Left lung (tissue), 10 donors: Measurements from ENCODE around the gene GAS6. TPM values are rescaled to one million over a fixed set of nuclear protein-coding genes. Genes with fewer than 3 reads are reported as not detected.
"Not testable (repeated sequence)": the region's sequence is repeated elsewhere in the genome, so short reads cannot be mapped to it uniquely, and the experiment has no call there.

Experiments used
- ATAC-seq: fragments of 200-7000 bp; cut with Tn5 transposase; one replicate; pipeline ENCODE4 v1.9.1; 2020; ENCODE audit warnings: moderate library complexity
- DNase-seq, 4 donors: peaks; one replicate each; pipeline ENCODE4 v3.0.0-alpha.2; 2013 to 2020
- H3K27ac ChIP-seq, 2 donors: fragments of 200-600 bp; sonication (generic) in 1 of 2; one replicate each; pipeline versions ENCODE4 v1.5.0 to v1.8.0; 2020 to 2021
- H3K27me3 ChIP-seq, 2 donors: fragments of 200-600 bp; sonication (generic) in 1 of 2; one replicate each; pipeline versions ENCODE4 v1.5.0 to v1.8.0; 2020 to 2021
- H3K36me3 ChIP-seq, 2 donors: fragments of 200-600 bp; sonication (generic) in 1 of 2; one replicate each; pipeline versions ENCODE4 v1.5.0 to v1.8.0; 2020 to 2021
- H3K4me1 ChIP-seq, 2 donors: fragments of 200-600 bp; one replicate each; pipeline ENCODE4 v1.8.0; 2021
- H3K4me3 ChIP-seq, 2 donors: fragments of 200-600 bp; sonication (generic) in 1 of 2; one replicate each; pipeline versions ENCODE4 v1.5.0 to v1.8.0; 2020 to 2021; ENCODE audit warnings: mild to moderate bottlenecking in 1 of 2
- H3K9me3 ChIP-seq, 2 donors: fragments of 200-600 bp; sonication (generic) in 1 of 2; one replicate each; pipeline versions ENCODE4 v1.5.0 to v1.8.0; 2020 to 2021
- CTCF ChIP-seq, 2 donors: fragments of 200-600 bp; sonication (generic) in 1 of 2; IDR thresholded peaks; one replicate each; pipeline versions ENCODE4 v1.5.0 to v1.8.0; 2021; ENCODE audit warnings: antibody characterized with exemption in 2 of 2
- intact Hi-C, 2 donors: fragments of 100-400 bp; cut with DNase I; formaldehyde crosslinking; loops; one replicate each; pipeline versions ENCODE4 v1.11.2 to v1.14.2; 2022
- polyA plus RNA-seq, 6 donors: library from polyadenylated mRNA; unstranded; fragments of 120-200 nt; gene quantifications; one replicate each; pipeline ENCODE4 v1.2.1, GENCODE V29; 2013; ENCODE audit not compliant: insufficient read length in 6 of 6
- total RNA-seq, 2 donors: library from RNA; stranded (reverse); fragmentation: NEBNext Ultra II Directional; extraction: Animal tissue kit (Norgen Biotek cat#: 25700); gene quantifications; one replicate each; pipeline ENCODE4 v1.2.1, GENCODE V29; 2021
- donor health status: DM: no; HTN: yes; CAD: no.
- donor health status: DM: no; HTN: no; CAD: no.

GAS6 gene
- total and polyA plus RNA-seq, 8 donors = 24.8 to 169 (median 33.5) TPM

- no peak for ATAC-seq
- Histone ChIP-seq H3K4me3 (no peak overlapping the region), H3K27me3 (peaks cover 0 to 7% of the 10 kb centered on the region in 2 donors), H3K4me1 (peaks cover 0 to 9% of the 10 kb centered on the region in 2 donors), H3K9me3 (no peaks in the 10 kb centered on the region), H3K36me3 (no peaks in the 10 kb centered on the region), H3K27ac (no peak overlapping the region)
- TF ChIP-seq CTCF (IDR thresholded peaks at IDR 0.05) = no peak
- intact Hi-C loops = no loop called here
- no peak for DNase-seq
These were observed 10.9 kb upstream of the GAS6 start for GRCh38 chr13:113874579-113875428.

- peaks cover 0 to 3% of the 10 kb centered on the region in 2 donors for H3K4me1 ChIP-seq
- H3K36me3 ChIP-seq = no peaks in the 10 kb centered on the region
- intact Hi-C loops = no loop called here
- H3K27ac ChIP-seq = no peak overlapping the region
- H3K9me3 ChIP-seq = no peaks in the 10 kb centered on the region
- peaks cover 0 to 7% of the 10 kb centered on the region in 2 donors for H3K27me3 ChIP-seq
- DNase-seq = no peak
- no peak for TF ChIP-seq CTCF (IDR thresholded peaks at IDR 0.05)
- no peak for ATAC-seq
- H3K4me3 ChIP-seq = no peak overlapping the region
These were observed 10.3 kb upstream of the GAS6 start for GRCh38 chr13:113874177-113874576.

- no peaks in the 10 kb centered on the region for H3K36me3 ChIP-seq
- ATAC-seq = no peak
- no peak overlapping the region for H3K27ac ChIP-seq
- no peak for TF ChIP-seq CTCF (IDR thresholded peaks at IDR 0.05)
- no peaks in the 10 kb centered on the region for H3K9me3 ChIP-seq
- intact Hi-C loops = no loop called here
- peaks cover 0 to 33% of the 10 kb centered on the region in 2 donors for H3K27me3 ChIP-seq
- H3K4me1 ChIP-seq = peaks cover 0 to 5% of the 10 kb centered on the region in 2 donors
- H3K4me3 ChIP-seq = no peak overlapping the region
- DNase-seq = no peak
These were observed 5.4 kb upstream of the GAS6 start for GRCh38 chr13:113869263-113869662.

GRCh38 chr13:113867913-113868312 lies 4.0 kb upstream of the GAS6 start:
- intact Hi-C loops, H3K36me3 ChIP-seq, H3K27ac ChIP-seq, DNase-seq, ATAC-seq, H3K4me3 ChIP-seq, H3K9me3 ChIP-seq: not testable (repeated sequence)
- Histone ChIP-seq H3K27me3 (peaks cover 0 to 39% of the 10 kb centered on the region in 2 donors), H3K4me1 (peaks cover 0 to 16% of the 10 kb centered on the region in 2 donors)

- intact Hi-C loops = no loop called here
- DNase-seq = no peak
- H3K36me3 ChIP-seq = no peaks in the 10 kb centered on the region
- TF ChIP-seq CTCF (IDR thresholded peaks at IDR 0.05) = no peak
- H3K4me1 ChIP-seq = peaks cover 6 to 39% of the 10 kb centered on the region in 2 donors
- H3K9me3 ChIP-seq = no peaks in the 10 kb centered on the region
- no peak for ATAC-seq
- no peak overlapping the region for H3K4me3 ChIP-seq
- H3K27ac ChIP-seq = no peak overlapping the region
- peaks cover 0 to 54% of the 10 kb centered on the region in 2 donors for H3K27me3 ChIP-seq
These were observed 1.6 kb upstream of the GAS6 start for GRCh38 chr13:113865427-113865826.
